KOPT-K1 (cell line): Measurements from ENCODE around the gene CBLC.

Source experiments
- H3K27ac ChIP-seq: fragments of 200-600 bp; sonication (generic); 2 replicates; pipeline ENCODE4 v1.5.1; 2016; ENCODE audit warnings: antibody characterized with exemption, mild to moderate bottlenecking, low read depth, low read length; ENCODE audit not compliant: poor library complexity, severe bottlenecking
- H3K36me3 ChIP-seq: fragments of 200-600 bp; sonication (generic); 2 replicates; pipeline ENCODE4 v1.5.1; 2017; ENCODE audit warnings: antibody characterized with exemption, mild to moderate bottlenecking, low read length, moderate library complexity; ENCODE audit not compliant: insufficient read depth
- H3K9me3 ChIP-seq: fragments of 200-600 bp; sonication (generic); 2 replicates; pipeline ENCODE4 v1.5.1; 2017; ENCODE audit warnings: antibody characterized with exemption, low read length, mild to moderate bottlenecking; ENCODE audit not compliant: insufficient read depth, poor library complexity, severe bottlenecking

CBLC gene

GRCh38 chr19:44753626-44753931 is 24.1 kb upstream of the CBLC start:
- H3K36me3 ChIP-seq: no peaks in the 10 kb centered on the region
- H3K9me3 ChIP-seq: no peaks in the 10 kb centered on the region
- peak overlapping the region; percentile 37 for H3K27ac ChIP-seq

GRCh38 chr19:44753932-44754749 is 23.5 kb upstream of the CBLC start:
- Histone ChIP-seq H3K9me3 (no peaks in the 10 kb centered on the region), H3K36me3 (no peaks in the 10 kb centered on the region), H3K27ac (peak overlapping the region; percentile 37)

- Histone ChIP-seq H3K27ac (no peak overlapping the region), H3K36me3 (no peaks in the 10 kb centered on the region), H3K9me3 (no peaks in the 10 kb centered on the region)
Measured at GRCh38 chr19:44754750-44755080, 23.0 kb upstream of the CBLC start.

GRCh38 chr19:44755219-44755618 is 22.5 kb upstream of the CBLC start:
- H3K36me3 ChIP-seq: no peaks in the 10 kb centered on the region
- H3K27ac ChIP-seq: no peak overlapping the region
- H3K9me3 ChIP-seq: no peaks in the 10 kb centered on the region

GRCh38 chr19:44756089-44756562 is 21.6 kb upstream of the CBLC start:
- H3K9me3 ChIP-seq: no peaks in the 10 kb centered on the region
- H3K27ac ChIP-seq: no peak overlapping the region
- no peaks in the 10 kb centered on the region for H3K36me3 ChIP-seq

GRCh38 chr19:44757057-44757734 is 20.5 kb upstream of the CBLC start:
- Histone ChIP-seq H3K36me3 (no peaks in the 10 kb centered on the region), H3K27ac (no peak overlapping the region), H3K9me3 (no peaks in the 10 kb centered on the region)

GRCh38 chr19:44757735-44758505 is 19.8 kb upstream of the CBLC start:
- H3K9me3 ChIP-seq: no peaks in the 10 kb centered on the region
- H3K27ac ChIP-seq: no peak overlapping the region
- no peaks in the 10 kb centered on the region for H3K36me3 ChIP-seq

GRCh38 chr19:44758596-44758995 is 19.1 kb upstream of the CBLC start:
- Histone ChIP-seq H3K9me3 (no peaks in the 10 kb centered on the region), H3K36me3 (no peaks in the 10 kb centered on the region), H3K27ac (no peak overlapping the region)

- H3K9me3 ChIP-seq: no peaks in the 10 kb centered on the region
- no peaks in the 10 kb centered on the region for H3K36me3 ChIP-seq
- H3K27ac ChIP-seq: no peak overlapping the region
Measured at GRCh38 chr19:44759083-44759804, 18.4 kb upstream of the CBLC start.

GRCh38 chr19:44762038-44762437 is 15.7 kb upstream of the CBLC start:
- no peaks in the 10 kb centered on the region for H3K9me3 ChIP-seq
- H3K27ac ChIP-seq: no peak overlapping the region
- no peaks in the 10 kb centered on the region for H3K36me3 ChIP-seq

GRCh38 chr19:44765033-44765948 is 12.4 kb upstream of the CBLC start:
- no peaks in the 10 kb centered on the region for H3K9me3 ChIP-seq
- no peaks in the 10 kb centered on the region for H3K36me3 ChIP-seq
- H3K27ac ChIP-seq: no peak overlapping the region

GRCh38 chr19:44765949-44766335 is 11.7 kb upstream of the CBLC start:
- Histone ChIP-seq H3K36me3 (no peaks in the 10 kb centered on the region), H3K27ac (no peak overlapping the region)

GRCh38 chr19:44767295-44768180 is 10.2 kb upstream of the CBLC start:
- Histone ChIP-seq H3K9me3 (no peaks in the 10 kb centered on the region), H3K27ac (no peak overlapping the region), H3K36me3 (no peaks in the 10 kb centered on the region)

More at GRCh38 chr19:44765949-44766335, 11.7 kb upstream of the CBLC start:
- no peaks in the 10 kb centered on the region for H3K9me3 ChIP-seq
